ENCODE data around the gene NAT16.
A peak's percentile ranks its signal among the peaks of the same experiment; 100 is the strongest.

Gene NAT16

DNA sequence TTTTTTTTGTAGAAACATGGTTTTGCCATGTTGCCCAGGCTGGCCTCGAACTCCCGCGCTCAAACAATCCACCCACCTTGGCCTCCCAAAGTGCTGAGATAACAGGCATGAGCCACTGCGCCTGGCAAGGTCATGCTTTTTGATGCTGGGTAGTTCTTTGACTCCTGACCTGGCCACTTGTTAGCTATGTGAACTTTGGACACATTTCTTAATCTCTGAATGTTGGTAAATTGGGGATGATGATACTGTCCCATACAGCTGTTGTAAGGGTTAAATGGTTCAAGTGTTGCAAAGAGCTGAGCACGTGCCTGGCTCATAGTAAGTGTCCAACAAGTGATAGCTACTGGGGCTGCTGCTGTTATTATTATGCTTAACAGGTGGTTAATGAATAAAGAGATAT, 40.2 kb upstream of the NAT16 start:
- H3K36me3 ChIP-seq (ENCODE audit: control insufficient read depth, insufficient read depth, low read length): no peaks in the 10 kb centered on the region
- H3K9me3 ChIP-seq (ENCODE audit: control insufficient read depth, low read length): no peaks in the 10 kb centered on the region
- H3K9ac ChIP-seq: no peak overlapping the region
- H3K79me2 ChIP-seq: peaks cover 38% of the 10 kb centered on the region
- no peak overlapping the region for H2AFZ ChIP-seq
- no peak overlapping the region for H3K4me3 ChIP-seq (ENCODE audit: low read depth, low read length)
- no peak overlapping the region for H3K4me2 ChIP-seq (ENCODE audit: low read length)
- H3K4me1 ChIP-seq: no peaks in the 10 kb centered on the region
- TF ChIP-seq, protein P1, sequence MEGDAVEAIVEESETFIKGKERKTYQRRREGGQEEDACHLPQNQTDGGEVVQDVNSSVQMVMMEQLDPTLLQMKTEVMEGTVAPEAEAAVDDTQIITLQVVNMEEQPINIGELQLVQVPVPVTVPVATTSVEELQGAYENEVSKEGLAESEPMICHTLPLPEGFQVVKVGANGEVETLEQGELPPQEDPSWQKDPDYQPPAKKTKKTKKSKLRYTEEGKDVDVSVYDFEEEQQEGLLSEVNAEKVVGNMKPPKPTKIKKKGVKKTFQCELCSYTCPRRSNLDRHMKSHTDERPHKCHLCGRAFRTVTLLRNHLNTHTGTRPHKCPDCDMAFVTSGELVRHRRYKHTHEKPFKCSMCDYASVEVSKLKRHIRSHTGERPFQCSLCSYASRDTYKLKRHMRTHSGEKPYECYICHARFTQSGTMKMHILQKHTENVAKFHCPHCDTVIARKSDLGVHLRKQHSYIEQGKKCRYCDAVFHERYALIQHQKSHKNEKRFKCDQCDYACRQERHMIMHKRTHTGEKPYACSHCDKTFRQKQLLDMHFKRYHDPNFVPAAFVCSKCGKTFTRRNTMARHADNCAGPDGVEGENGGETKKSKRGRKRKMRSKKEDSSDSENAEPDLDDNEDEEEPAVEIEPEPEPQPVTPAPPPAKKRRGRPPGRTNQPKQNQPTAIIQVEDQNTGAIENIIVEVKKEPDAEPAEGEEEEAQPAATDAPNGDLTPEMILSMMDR (IDR thresholded peaks at IDR 0.05): no peak
- no peaks in the 10 kb centered on the region for H3K27me3 ChIP-seq (ENCODE audit: control insufficient read depth, insufficient read depth, low read length)
- no peak overlapping the region for H3K27ac ChIP-seq

DNA sequence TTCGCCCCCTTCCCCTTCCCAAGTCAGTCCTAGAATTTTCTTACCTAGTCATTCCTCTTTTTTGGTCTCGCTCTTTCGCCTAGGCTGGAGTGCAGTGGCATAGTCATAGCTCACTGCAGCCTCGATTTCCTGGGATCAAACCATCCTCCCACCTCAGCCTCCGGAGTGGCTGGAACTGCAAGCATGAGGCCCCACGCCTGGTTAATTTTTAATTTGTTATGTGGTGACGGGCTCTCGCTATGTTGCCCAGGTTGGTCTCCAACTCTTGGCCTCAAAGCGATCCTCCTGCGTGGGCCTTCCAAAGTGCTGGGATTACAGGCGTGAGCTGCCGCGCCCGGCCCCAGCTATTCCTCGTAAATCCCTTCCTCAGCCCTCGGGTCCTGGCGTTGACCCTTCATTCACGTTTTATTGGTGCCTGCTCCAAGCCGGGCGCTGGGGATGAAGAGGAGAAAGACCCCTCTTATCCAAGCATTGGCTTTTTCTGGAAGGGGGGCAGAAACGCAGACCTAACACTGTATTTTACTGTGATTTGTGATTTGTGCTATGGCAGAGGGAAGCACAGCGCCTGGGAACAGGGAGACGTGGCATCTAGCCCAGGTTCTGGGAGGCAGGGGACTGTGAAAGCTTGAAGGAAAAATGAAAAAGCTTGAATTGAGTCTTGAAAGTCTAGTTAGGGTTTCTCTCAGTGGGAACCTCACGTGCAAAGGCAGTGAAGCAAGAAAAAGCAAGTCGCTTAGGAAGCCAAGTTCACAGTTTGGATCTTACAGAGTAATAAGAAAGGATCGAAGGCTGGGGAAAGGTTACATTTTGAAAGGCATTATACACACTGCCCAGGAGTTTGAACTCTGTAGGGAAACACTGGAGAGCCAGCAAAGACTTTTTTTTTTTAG, 38.4 kb upstream of the NAT16 start:
- TF ChIP-seq, protein P1 (IDR thresholded peaks at IDR 0.05): no peak
- peak overlapping the region; percentile 6 for H3K9ac ChIP-seq
- peak overlapping the region; percentile 94 for H3K27ac ChIP-seq
- no peaks in the 10 kb centered on the region for H3K4me1 ChIP-seq
- peak overlapping the region; percentile 95 for H3K4me3 ChIP-seq (ENCODE audit: low read depth, low read length)
- no peaks in the 10 kb centered on the region for H3K36me3 ChIP-seq (ENCODE audit: control insufficient read depth, insufficient read depth, low read length)
- no peaks in the 10 kb centered on the region for H3K27me3 ChIP-seq (ENCODE audit: control insufficient read depth, insufficient read depth, low read length)
- peak overlapping the region; percentile 91 for H2AFZ ChIP-seq
- H3K79me2 ChIP-seq: peaks cover 38% of the 10 kb centered on the region
- no peaks in the 10 kb centered on the region for H3K9me3 ChIP-seq (ENCODE audit: control insufficient read depth, low read length)
- H3K4me2 ChIP-seq (ENCODE audit: low read length): peak overlapping the region; percentile 99

DNA sequence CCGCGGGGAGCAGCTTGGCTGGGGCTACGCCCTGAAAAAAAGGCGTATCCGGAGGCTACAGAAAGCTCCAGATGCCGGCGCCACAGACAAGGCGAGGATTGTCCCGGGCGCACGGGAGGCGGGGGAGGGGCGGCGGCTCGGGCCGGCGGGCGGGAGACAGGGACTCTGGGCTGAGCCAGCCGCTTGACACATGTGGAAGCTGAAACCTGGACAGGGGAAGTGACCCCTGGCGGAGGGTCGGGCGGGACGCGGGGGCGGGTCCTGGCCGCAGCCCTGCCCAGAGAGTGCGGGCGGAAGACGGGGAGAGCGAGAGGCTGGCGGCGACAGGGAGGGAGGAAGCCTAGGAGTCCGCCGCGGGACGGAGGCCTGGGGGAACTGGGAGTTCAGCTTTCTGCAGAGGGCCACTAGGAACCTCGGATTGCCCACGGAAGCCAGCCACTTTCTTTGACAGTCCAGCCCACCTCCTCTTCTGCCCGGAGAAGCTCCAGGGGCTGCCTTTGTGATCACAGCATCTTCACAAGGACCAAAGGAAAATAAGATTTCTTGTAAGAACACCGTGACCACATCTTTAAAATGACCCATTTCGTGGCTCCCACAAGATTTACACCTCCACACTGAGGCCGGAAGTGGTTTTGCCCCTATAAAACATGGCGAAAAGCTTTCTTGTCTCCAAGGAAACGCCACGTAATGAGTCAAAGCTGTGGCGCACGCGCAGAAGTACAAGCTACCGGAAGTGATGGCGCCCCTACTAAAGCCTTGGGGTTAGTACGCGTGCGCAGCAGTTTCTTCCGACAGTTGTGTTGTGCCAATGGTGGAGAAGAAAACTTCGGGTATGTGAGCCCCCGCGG, 37.5 kb upstream of the NAT16 start, which contains the start of the genes PLOD3 and ZNHIT1:
Gene PLOD3 (minus strand): TSS at position 194 of the 848 bp plus-strand sequence. CDS start 307 bp downstream, outside the sequence.
Gene ZNHIT1 (plus strand): TSS at position 778 of the 848 bp plus-strand sequence. CDS start 31 bp downstream, at position 809.
- peak within 1 kb of the TSS; percentile 99 for H3K4me2 ChIP-seq (ENCODE audit: low read length)
- peak within 1 kb of the TSS; percentile 94 for H3K27ac ChIP-seq
- H3K79me2 ChIP-seq: peaks cover 33% of the 10 kb centered on the region
- H3K9me3 ChIP-seq (ENCODE audit: control insufficient read depth, low read length): no peaks in the 10 kb centered on the region
- TF ChIP-seq, protein P1 (IDR thresholded peaks at IDR 0.05): peak; percentile 5
- no peaks in the 10 kb centered on the region for H3K4me1 ChIP-seq
- no peaks in the 10 kb centered on the region for H3K36me3 ChIP-seq (ENCODE audit: control insufficient read depth, insufficient read depth, low read length)
- peak within 1 kb of the TSS; percentile 91 for H2AFZ ChIP-seq
- peak within 1 kb of the TSS; percentile 95 for H3K4me3 ChIP-seq (ENCODE audit: low read depth, low read length)
- H3K9ac ChIP-seq: peak within 1 kb of the TSS; percentile 6
- H3K27me3 ChIP-seq (ENCODE audit: control insufficient read depth, insufficient read depth, low read length): no peaks in the 10 kb centered on the region

DNA sequence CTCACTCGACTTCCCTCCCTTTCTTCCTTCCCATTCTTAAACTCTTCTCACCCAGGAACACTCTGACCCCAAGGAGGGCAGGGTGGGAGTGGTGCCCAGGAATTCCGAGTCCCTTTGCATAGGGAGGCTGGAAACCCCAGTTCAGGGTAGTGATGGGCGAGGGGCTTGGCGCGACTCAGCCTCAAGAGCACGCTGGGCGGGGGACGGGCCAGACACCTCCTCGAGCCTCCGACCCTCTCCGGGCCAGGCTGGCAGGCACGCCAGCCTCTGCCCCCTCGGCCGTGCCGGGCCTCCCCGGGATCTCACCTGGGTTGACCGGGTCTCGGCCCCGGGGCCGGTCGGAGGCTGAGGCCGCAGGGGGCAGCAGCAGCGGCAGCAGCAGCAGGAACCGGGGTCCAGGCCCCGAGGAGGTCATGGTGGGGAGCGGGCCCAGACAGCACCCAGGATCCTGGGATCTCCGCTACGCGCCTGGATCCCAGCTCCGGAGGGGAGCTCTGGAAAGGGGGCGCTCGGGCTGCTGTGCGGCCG, 36.8 kb upstream of the NAT16 start:
- peak overlapping the region; percentile 99 for H3K4me2 ChIP-seq (ENCODE audit: low read length)
- H3K9ac ChIP-seq: no peak overlapping the region
- H3K4me1 ChIP-seq: no peaks in the 10 kb centered on the region
- peak overlapping the region; percentile 94 for H3K27ac ChIP-seq
- no peaks in the 10 kb centered on the region for H3K36me3 ChIP-seq (ENCODE audit: control insufficient read depth, insufficient read depth, low read length)
- TF ChIP-seq, protein P1 (IDR thresholded peaks at IDR 0.05): peak; percentile 20
- peaks cover 32% of the 10 kb centered on the region for H3K79me2 ChIP-seq
- H2AFZ ChIP-seq: peak overlapping the region; percentile 91
- H3K27me3 ChIP-seq (ENCODE audit: control insufficient read depth, insufficient read depth, low read length): no peaks in the 10 kb centered on the region
- H3K9me3 ChIP-seq (ENCODE audit: control insufficient read depth, low read length): no peaks in the 10 kb centered on the region
- H3K4me3 ChIP-seq (ENCODE audit: low read depth, low read length): peak overlapping the region; percentile 95

Data from parathyroid adenoma (tissue), 2 donors.